Sigmoid colon (tissue), 7 donors: ENCODE data around the gene GALM. TPM values are rescaled to one million over a fixed set of nuclear protein-coding genes. Genes with fewer than 3 reads are reported as not detected.
"Not testable (repeated sequence)": the region's sequence is repeated elsewhere in the genome, so short reads cannot be mapped to it uniquely, and the experiment has no call there.

Experiments used
- DNase-seq: peaks from one replicate; pipeline ENCODE4 v3.0.0-alpha.2; 2019
- H3K27ac ChIP-seq, 4 donors: fragments of 200-600 bp; sonication (generic); one replicate each; pipeline ENCODE4 v1.5.1; 2016 to 2019; ENCODE audit warnings: mild to moderate bottlenecking in 1 of 4
- H3K27me3 ChIP-seq, 3 donors: fragments of 200-600 bp; sonication (generic); one replicate each; pipeline ENCODE4 v1.5.1; 2019; ENCODE audit warnings: mild to moderate bottlenecking in 1 of 3
- H3K36me3 ChIP-seq, 4 donors: fragments of 200-600 bp; sonication (generic); one replicate each; pipeline ENCODE4 v1.5.1; 2016 to 2019
- H3K4me1 ChIP-seq, 4 donors: fragments of 200-600 bp; sonication (generic); one replicate each; pipeline ENCODE4 v1.5.1; 2017 to 2019
- H3K4me3 ChIP-seq, 4 donors: fragments of 200-600 bp; sonication (generic); one replicate each; pipeline ENCODE4 v1.5.1; 2017 to 2019; ENCODE audit warnings: mild to moderate bottlenecking in 2 of 4, moderate library complexity in 1 of 4
- H3K9me3 ChIP-seq, 4 donors: fragments of 200-600 bp in 3 of 4; sonication (generic) in 3 of 4; one replicate each; pipeline versions ENCODE4 v1.5.1 to v1.6.1; 2013 to 2019
- EP300 ChIP-seq, 4 donors: sonication (generic); formaldehyde crosslinking; IDR thresholded peaks; one replicate each; pipeline ENCODE4 v1.6.1; 2017; ENCODE audit warnings: antibody characterized with exemption in 4 of 4
- POLR2A ChIP-seq, 2 donors: fragments of 450-650 bp; IDR thresholded peaks; one replicate each; pipeline ENCODE4 v1.6.1; 2016; ENCODE audit warnings: antibody characterized with exemption in 2 of 2, mild to moderate bottlenecking in 2 of 2, moderate library complexity in 2 of 2
- POLR2AphosphoS5 ChIP-seq, 4 donors: sonication (generic); formaldehyde crosslinking; IDR thresholded peaks; one replicate each; pipeline ENCODE4 v1.6.1; 2017; ENCODE audit warnings: antibody characterized with exemption in 4 of 4
- WGBS, 2 donors: extraction: QIAGEN DNeasy Blood & Tissue Kit; methylation state at CpG; one replicate each; pipeline ENCODE4 v1.1.7; 2013; 5-methylcytosine and 5-hydroxymethylcytosine counted together
- intact Hi-C: fragments of 100-400 bp; cut with DNase I; formaldehyde crosslinking; loops from one replicate; pipeline ENCODE4 v1.15.1; 2023
- polyA plus RNA-seq, 3 donors: library from polyadenylated mRNA; stranded (reverse); fragments of 200-250 nt; gene quantifications; one replicate each; pipeline ENCODE4 v1.2.3, GENCODE V29; 2013
- total RNA-seq, 4 donors: library from RNA; depleted of rRNA; stranded (reverse); fragments of >200 nt; gene quantifications; one replicate each; pipeline ENCODE4 v1.1.0, GENCODE V29; 2016
- TF ChIP-seq, protein P1 (sequence below), 4 experiments: fragments of 450-650 bp in 3 of 4; fragments of 200-600 bp in 1 of 4; IDR thresholded peaks; one replicate each; pipeline ENCODE4 v1.5.1; 2016 to 2019; ENCODE audit warnings: antibody characterized with exemption in 4 of 4, mild to moderate bottlenecking in 3 of 4, moderate library complexity in 2 of 4
- donor health status: healthy with polysubstance abuse.
- donor health status: Bipolar disorder and iron deficiency.
- donor health status: healthy.

Gene GALM
- total and polyA plus RNA-seq, 7 donors = 9.5 to 45.1 (median 35.2) TPM

DNA sequence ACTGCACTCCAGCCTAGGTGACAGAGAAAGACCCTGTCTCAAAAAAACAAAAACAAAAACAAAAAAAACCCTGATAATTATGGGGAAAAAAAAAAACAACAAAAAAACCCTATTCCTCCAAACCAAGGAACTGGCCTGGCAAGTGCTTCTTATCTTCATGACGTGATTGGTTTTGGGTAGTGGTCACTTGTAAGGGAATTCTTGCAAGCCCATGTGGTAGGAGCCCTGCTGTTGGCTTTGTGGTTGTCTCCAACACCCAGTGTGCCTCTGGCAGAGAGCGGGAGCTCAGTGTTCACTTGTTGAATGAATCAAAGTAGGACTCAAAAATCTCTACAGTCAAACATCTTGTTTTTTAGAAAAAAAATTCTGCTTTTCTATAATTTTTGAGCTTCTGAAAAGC is 6.0 kb downstream of the GALM start:
- no peak overlapping the region for H3K4me3 ChIP-seq
- DNase-seq = no peak
- H3K27ac ChIP-seq = no peak overlapping the region
- intact Hi-C loops = no loop called here
- 86 to 90% methylated on average over 2 of the region's 2 CpGs for WGBS, 2 donors
- peaks cover 0 to 12% (median 8%) of the 10 kb centered on the region in 4 donors for H3K4me1 ChIP-seq
- H3K27me3 ChIP-seq = no peaks in the 10 kb centered on the region
- no peaks in the 10 kb centered on the region for H3K9me3 ChIP-seq
- H3K36me3 ChIP-seq = peaks cover 0 to 13% (median 0%) of the 10 kb centered on the region in 4 donors
- TF ChIP-seq, protein P1, sequence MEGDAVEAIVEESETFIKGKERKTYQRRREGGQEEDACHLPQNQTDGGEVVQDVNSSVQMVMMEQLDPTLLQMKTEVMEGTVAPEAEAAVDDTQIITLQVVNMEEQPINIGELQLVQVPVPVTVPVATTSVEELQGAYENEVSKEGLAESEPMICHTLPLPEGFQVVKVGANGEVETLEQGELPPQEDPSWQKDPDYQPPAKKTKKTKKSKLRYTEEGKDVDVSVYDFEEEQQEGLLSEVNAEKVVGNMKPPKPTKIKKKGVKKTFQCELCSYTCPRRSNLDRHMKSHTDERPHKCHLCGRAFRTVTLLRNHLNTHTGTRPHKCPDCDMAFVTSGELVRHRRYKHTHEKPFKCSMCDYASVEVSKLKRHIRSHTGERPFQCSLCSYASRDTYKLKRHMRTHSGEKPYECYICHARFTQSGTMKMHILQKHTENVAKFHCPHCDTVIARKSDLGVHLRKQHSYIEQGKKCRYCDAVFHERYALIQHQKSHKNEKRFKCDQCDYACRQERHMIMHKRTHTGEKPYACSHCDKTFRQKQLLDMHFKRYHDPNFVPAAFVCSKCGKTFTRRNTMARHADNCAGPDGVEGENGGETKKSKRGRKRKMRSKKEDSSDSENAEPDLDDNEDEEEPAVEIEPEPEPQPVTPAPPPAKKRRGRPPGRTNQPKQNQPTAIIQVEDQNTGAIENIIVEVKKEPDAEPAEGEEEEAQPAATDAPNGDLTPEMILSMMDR (IDR thresholded peaks at IDR 0.05) = no peak
- TF ChIP-seq EP300 (IDR thresholded peaks at IDR 0.05) (no peak), POLR2A (IDR thresholded peaks at IDR 0.05) (no peak), POLR2AphosphoS5 (IDR thresholded peaks at IDR 0.05) (no peak)

DNA sequence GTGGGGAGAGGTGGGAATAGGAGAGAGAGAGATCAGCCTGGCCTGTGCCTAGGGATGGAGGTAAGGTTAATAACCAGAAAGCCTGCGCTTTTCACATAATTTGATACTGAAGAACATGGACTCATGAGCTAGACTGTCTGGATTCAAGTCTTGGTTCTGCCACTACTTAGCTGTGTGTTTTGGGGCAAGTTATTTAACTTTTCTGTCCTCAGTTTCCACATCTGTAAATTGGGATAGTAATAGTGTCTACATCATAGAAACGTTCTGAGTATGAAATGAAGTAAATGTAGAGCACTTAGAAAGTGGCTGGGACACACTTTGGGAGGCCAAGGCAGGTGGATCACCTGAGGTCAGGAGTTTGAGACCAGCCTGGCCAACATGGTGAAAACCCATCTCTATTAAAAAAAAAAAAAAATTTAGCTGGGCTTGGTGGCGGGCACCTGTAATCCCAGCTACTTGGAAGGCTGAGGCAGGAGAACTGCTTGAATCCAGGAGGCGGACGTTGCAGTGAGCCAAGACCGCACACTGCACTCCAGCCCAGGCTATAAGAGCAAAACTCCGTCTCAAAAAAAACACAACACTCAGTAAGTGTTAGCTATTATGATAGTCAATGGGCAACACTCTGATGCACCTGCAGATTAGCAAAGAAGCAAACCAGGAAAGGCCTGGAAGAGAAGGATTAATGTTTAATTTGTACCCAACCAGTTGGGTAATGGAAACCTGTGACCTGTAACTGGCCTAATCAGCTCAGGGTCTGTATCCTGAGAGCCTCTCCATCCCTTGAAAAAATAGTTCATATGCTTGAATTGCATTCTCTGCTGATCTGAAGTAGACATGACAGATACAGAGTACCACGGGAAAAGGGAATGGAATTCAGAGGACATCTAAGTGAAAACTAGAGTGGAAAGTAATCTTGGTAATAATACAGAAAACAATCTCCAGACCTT is 6.8 kb downstream of the GALM start:
- Histone ChIP-seq H3K9me3 (no peaks in the 10 kb centered on the region), H3K27me3 (no peaks in the 10 kb centered on the region), H3K4me1 (peaks cover 0 to 4% (median 2%) of the 10 kb centered on the region in 4 donors), H3K36me3 (peaks cover 0 to 20% (median 3%) of the 10 kb centered on the region in 4 donors), H3K4me3 (no peak overlapping the region), H3K27ac (no peak overlapping the region)
- TF ChIP-seq EP300 (IDR thresholded peaks at IDR 0.05) (no peak), POLR2AphosphoS5 (IDR thresholded peaks at IDR 0.05) (no peak), POLR2A (IDR thresholded peaks at IDR 0.05) (no peak)
- TF ChIP-seq, protein P1 (IDR thresholded peaks at IDR 0.05) = no peak
- 90 to 91% methylated on average over 8 of the region's 8 CpGs for WGBS, 2 donors
- DNase-seq = peak; percentile 0
- intact Hi-C loops = no loop called here

DNA sequence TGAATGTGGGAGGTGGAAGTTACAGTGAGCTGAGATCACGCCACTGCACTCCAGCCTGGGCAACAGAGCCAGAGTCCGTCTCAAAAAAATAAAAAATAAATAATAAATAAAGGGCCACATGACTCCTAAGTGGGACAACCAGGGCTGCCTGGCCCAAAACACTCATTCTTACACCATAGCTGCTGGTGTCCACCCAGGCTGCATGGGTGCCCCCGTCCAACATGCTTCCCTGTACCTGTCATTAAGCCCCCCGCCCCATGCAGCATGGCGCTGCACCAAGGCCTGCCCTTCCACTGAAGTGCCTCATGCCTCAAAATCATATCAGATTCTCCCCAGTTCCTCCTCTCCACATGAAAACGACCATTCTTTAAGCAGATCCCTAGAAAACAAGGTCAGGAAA is 10.8 kb downstream of the GALM start:
- Histone ChIP-seq H3K36me3 (peaks cover 0 to 60% (median 15%) of the 10 kb centered on the region in 4 donors), H3K9me3 (no peaks in the 10 kb centered on the region), H3K4me3 (no peak overlapping the region), H3K27ac (no peak overlapping the region), H3K27me3 (no peaks in the 10 kb centered on the region), H3K4me1 (no peaks in the 10 kb centered on the region)
- DNase-seq = no peak
- WGBS, 2 donors = 88 to 90% methylated on average over 6 of the region's 6 CpGs
- intact Hi-C loops = no loop called here
- TF ChIP-seq, protein P1 (IDR thresholded peaks at IDR 0.05) = no peak

DNA sequence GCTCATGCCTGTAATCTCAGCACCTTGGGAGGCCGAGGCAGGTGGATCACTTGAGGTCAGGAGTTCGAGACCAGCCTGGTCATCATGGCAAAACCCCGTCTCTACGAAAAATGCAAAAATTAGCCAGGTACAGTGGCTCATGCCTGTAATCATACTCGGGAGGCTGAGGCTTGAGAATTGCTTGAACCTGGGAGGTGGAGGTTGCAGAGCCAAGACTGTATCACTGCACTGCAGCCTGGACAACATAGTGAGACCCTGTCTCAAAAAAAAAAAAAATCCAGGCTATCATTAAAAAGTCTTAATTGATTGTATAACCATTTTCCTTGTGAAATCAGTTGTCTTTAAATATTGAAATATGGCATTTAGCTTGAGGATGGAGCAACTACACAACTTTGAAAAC is 15.0 kb downstream of the GALM start:
- H3K27ac ChIP-seq, DNase-seq, H3K27me3 ChIP-seq, H3K4me1 ChIP-seq, H3K4me3 ChIP-seq, intact Hi-C loops, H3K9me3 ChIP-seq: not testable (repeated sequence)
- peaks cover 0 to 72% (median 20%) of the 10 kb centered on the region in 4 donors for H3K36me3 ChIP-seq
- WGBS, 2 donors = 96 to 98% methylated on average over 5 of the region's 5 CpGs

DNA sequence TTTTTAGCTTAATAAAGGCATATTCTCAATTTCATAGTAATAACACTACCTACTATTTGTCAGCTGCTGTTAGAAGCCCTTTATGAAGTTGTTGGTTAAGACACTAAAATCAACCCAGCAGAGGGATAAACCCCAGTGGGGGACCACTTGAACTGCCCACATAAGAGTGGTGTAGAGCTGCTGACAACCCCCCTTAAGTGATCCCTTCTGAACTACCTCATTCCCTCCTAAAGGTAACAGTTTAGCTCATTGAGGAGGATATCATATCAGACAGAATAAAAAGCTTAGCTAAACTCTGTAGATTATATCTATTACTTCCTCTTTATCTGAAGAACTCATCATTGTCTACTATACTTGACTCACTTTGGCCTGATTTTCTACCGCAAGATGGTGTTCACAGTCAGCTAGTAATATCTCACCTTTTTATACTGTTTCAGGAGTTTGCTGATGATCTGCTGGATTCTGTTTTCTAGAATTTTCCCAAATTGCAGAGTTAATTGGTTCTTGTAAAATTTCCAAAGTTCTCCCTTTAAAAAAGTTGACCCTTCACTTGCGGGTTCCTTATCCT is 16.2 kb downstream of the GALM start:
- Histone ChIP-seq H3K27ac (no peak overlapping the region), H3K4me1 (no peaks in the 10 kb centered on the region), H3K4me3 (no peak overlapping the region), H3K9me3 (no peaks in the 10 kb centered on the region), H3K27me3 (no peaks in the 10 kb centered on the region), H3K36me3 (peaks cover 0 to 60% (median 21%) of the 10 kb centered on the region in 4 donors)
- no peak for TF ChIP-seq POLR2AphosphoS5 (IDR thresholded peaks at IDR 0.05)
- WGBS, 2 donors = 86 to 95% methylated on average over 2 of the region's 2 CpGs
- DNase-seq = no peak
- intact Hi-C loops = no loop called here

DNA sequence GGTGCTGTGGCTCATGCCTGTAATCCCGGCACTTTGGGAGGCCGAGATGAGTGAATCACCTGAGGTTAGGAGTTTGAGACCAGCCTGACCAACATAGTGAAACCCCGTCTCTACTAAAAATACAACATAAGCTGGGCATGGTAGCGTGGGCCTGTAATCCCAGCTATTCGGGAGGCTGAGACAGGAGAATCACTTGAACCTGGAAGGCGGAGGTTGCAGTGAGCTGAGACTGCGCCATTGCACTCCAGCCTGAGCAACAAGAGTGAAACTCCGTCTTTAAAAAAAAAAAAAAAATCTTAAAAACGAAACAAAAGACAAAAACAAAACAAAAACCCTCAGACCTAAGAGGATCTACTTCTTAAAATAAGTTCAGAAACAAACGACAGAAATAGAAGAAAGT is 16.7 kb downstream of the GALM start:
- peaks cover 0 to 55% (median 19%) of the 10 kb centered on the region in 4 donors for H3K36me3 ChIP-seq
- H3K27ac ChIP-seq, H3K27me3 ChIP-seq, H3K4me1 ChIP-seq, H3K9me3 ChIP-seq, H3K4me3 ChIP-seq, DNase-seq, intact Hi-C loops: not testable (repeated sequence)
- WGBS, 2 donors = 89 to 92% methylated on average over 10 of the region's 10 CpGs
